H9 (cell line): ENCODE measurements around the gene TNFSF8. TPM values are rescaled to one million over a fixed set of nuclear protein-coding genes. Genes with fewer than 3 reads are reported as not detected.

Source experiments
- DNase-seq: peaks from one replicate; pipeline ENCODE4 v3.0.0-alpha.2; 2017
- H2AFZ ChIP-seq: one replicate; pipeline ENCODE4 v1.6.1; 2013; ENCODE audit warnings: mild to moderate bottlenecking, low read length, control low read depth, moderate library complexity
- H2AK5ac ChIP-seq: 2 replicates; pipeline ENCODE4 v1.6.1; 2013; ENCODE audit warnings: low read length, control low read depth, mixed read lengths; ENCODE audit not compliant: insufficient read length
- H2BK120ac ChIP-seq: one replicate; pipeline ENCODE4 v1.6.1; 2013; ENCODE audit warnings: low read depth, mild to moderate bottlenecking, low read length, control low read depth, inconsistent platforms; ENCODE audit not compliant: poor library complexity, severe bottlenecking
- H2BK12ac ChIP-seq: 2 replicates; pipeline ENCODE4 v1.6.1; 2013; ENCODE audit warnings: low read length, control low read depth, mixed read lengths, low read depth; ENCODE audit not compliant: insufficient read length
- H2BK15ac ChIP-seq: 2 replicates; pipeline ENCODE4 v1.6.1; 2013; ENCODE audit warnings: low read depth, low read length, control low read depth
- H2BK20ac ChIP-seq: one replicate; pipeline ENCODE4 v1.6.1; 2013; ENCODE audit warnings: low read depth, mild to moderate bottlenecking, low read length, control low read depth, inconsistent platforms; ENCODE audit not compliant: poor library complexity, severe bottlenecking
- H2BK5ac ChIP-seq: 2 replicates; pipeline ENCODE4 v1.6.1; 2013; ENCODE audit warnings: low read length, control low read depth, mixed read lengths; ENCODE audit not compliant: insufficient read length
- H3K14ac ChIP-seq: 2 replicates; pipeline ENCODE4 v1.6.1; 2013; ENCODE audit warnings: low read length, control low read depth; ENCODE audit not compliant: insufficient read depth
- H3K18ac ChIP-seq: 2 replicates; pipeline ENCODE4 v1.6.1; 2013; ENCODE audit warnings: low read depth, mild to moderate bottlenecking, mixed read lengths, low read length, control low read depth; ENCODE audit not compliant: insufficient read length
- H3K23ac ChIP-seq: 2 replicates; pipeline ENCODE4 v1.6.1; 2013; ENCODE audit warnings: low read length, control low read depth, mixed read lengths, low read depth; ENCODE audit not compliant: insufficient read length
- H3K23me2 ChIP-seq: 2 replicates; pipeline ENCODE4 v1.6.1; 2013; ENCODE audit warnings: low read depth, mild to moderate bottlenecking, mixed read lengths, low read length, control low read depth; ENCODE audit not compliant: insufficient read length, poor library complexity, severe bottlenecking
- H3K27ac ChIP-seq: 2 replicates; pipeline ENCODE4 v1.5.1; 2013; ENCODE audit warnings: low read length, control low read depth, mixed read lengths, low read depth; ENCODE audit not compliant: insufficient read length
- H3K27me3 ChIP-seq: 2 replicates; pipeline ENCODE4 v1.6.1; 2013; ENCODE audit warnings: low read length, control low read depth, inconsistent platforms; ENCODE audit not compliant: insufficient read depth
- H3K4ac ChIP-seq: 2 replicates; pipeline ENCODE4 v1.6.1; 2013; ENCODE audit warnings: low read depth, mild to moderate bottlenecking, control low read depth, inconsistent platforms, low read length, moderate library complexity
- H3K4me1 ChIP-seq: 2 replicates; pipeline ENCODE4 v1.6.1; 2013; ENCODE audit warnings: low read length, control low read depth, inconsistent platforms; ENCODE audit not compliant: insufficient read depth
- H3K4me2 ChIP-seq: 2 replicates; pipeline ENCODE4 v1.6.1; 2013; ENCODE audit warnings: low read length, control low read depth, mixed read lengths; ENCODE audit not compliant: insufficient read length, insufficient read depth
- H3K56ac ChIP-seq: 2 replicates; pipeline ENCODE4 v1.6.1; 2013; ENCODE audit warnings: low read depth, mild to moderate bottlenecking, mixed read lengths, low read length, control low read depth; ENCODE audit not compliant: insufficient read length
- H3K79me1 ChIP-seq: 2 replicates; pipeline ENCODE4 v1.6.1; 2013; ENCODE audit warnings: low read depth, mild to moderate bottlenecking, moderate library complexity, low read length, control low read depth, inconsistent platforms; ENCODE audit not compliant: insufficient read depth, poor library complexity, severe bottlenecking
- H3K79me2 ChIP-seq: 2 replicates; pipeline ENCODE4 v1.6.1; 2013; ENCODE audit warnings: low read length, control low read depth, inconsistent platforms; ENCODE audit not compliant: insufficient read depth
- H3K9ac ChIP-seq: 2 replicates; pipeline ENCODE4 v1.6.1; 2013; ENCODE audit warnings: low read length, control low read depth, mixed read lengths; ENCODE audit not compliant: insufficient read length; ENCODE audit errors: extremely low read depth
- H3K9me3 ChIP-seq: one replicate; pipeline ENCODE4 v1.6.1; 2013; ENCODE audit warnings: low read depth, low read length, inconsistent platforms; ENCODE audit not compliant: control insufficient read depth
- H3T11ph ChIP-seq: one replicate; pipeline ENCODE4 v1.6.1; 2013; ENCODE audit warnings: mild to moderate bottlenecking, low read length, control low read depth, inconsistent platforms
- H4K20me1 ChIP-seq: one replicate; pipeline ENCODE4 v1.6.1; 2013; ENCODE audit not compliant: control insufficient read depth, insufficient read length, insufficient read depth
- H4K5ac ChIP-seq: 2 replicates; pipeline ENCODE4 v1.6.1; 2013; ENCODE audit warnings: low read depth, mild to moderate bottlenecking, mixed read lengths, low read length, control low read depth; ENCODE audit not compliant: insufficient read length
- H4K8ac ChIP-seq: replicated peaks from 2 replicates; pipeline ENCODE4 v1.6.1; 2013; ENCODE audit warnings: low read length, control low read depth, mixed read lengths, low read depth; ENCODE audit not compliant: insufficient read length
- H4K91ac ChIP-seq: 2 replicates; pipeline ENCODE4 v1.6.1; 2013; ENCODE audit warnings: low read depth, mild to moderate bottlenecking, moderate library complexity, mixed read lengths, low read length, control low read depth; ENCODE audit not compliant: insufficient read length
- H3K27ac Mint-ChIP-seq, 3 experiments: 2 replicates in 2 of 3; 3 replicates in 1 of 3; pipeline ENCODE4 v1.8.0; 2020 to 2021; ENCODE audit warnings: mixed read lengths in 3 of 3, mild to moderate bottlenecking in 1 of 3, moderate library complexity in 1 of 3
- H3K27me3 Mint-ChIP-seq: 2 replicates; pipeline ENCODE4 v1.8.0; 2021; ENCODE audit warnings: low read depth, mild to moderate bottlenecking, moderate library complexity, mixed read lengths
- H3K36me3 Mint-ChIP-seq, 3 experiments: 2 replicates in 2 of 3; 3 replicates in 1 of 3; pipeline ENCODE4 v1.8.0; 2020 to 2021; ENCODE audit warnings: low read depth in 3 of 3, mixed read lengths in 3 of 3; ENCODE audit not compliant: insufficient read depth in 1 of 3
- H3K4me1 Mint-ChIP-seq, 2 experiments: 2 replicates each; pipeline ENCODE4 v1.8.0; 2020; ENCODE audit warnings: mixed read lengths in 2 of 2
- H3K4me3 Mint-ChIP-seq, 2 experiments: 2 replicates in 1 of 2; 3 replicates in 1 of 2; pipeline ENCODE4 v1.8.0; 2020 to 2021; ENCODE audit warnings: mild to moderate bottlenecking in 2 of 2, mixed read lengths in 2 of 2, moderate library complexity in 1 of 2
- H3K9me3 Mint-ChIP-seq, 2 experiments: 2 replicates in 1 of 2; 3 replicates in 1 of 2; pipeline ENCODE4 v1.8.0; 2020; ENCODE audit warnings: mild to moderate bottlenecking in 2 of 2, mixed read lengths in 2 of 2, moderate library complexity in 1 of 2
- CTCF ChIP-seq: fragments of 200-600 bp; sonication (generic); conservative IDR thresholded peaks from 3 replicates; pipeline ENCODE4 v1.8.0; 2021; ENCODE audit warnings: antibody characterized with exemption, mild to moderate bottlenecking
- WGBS: extraction: QIAGEN DNeasy Blood & Tissue Kit; methylation state at CpG from one replicate; pipeline ENCODE4 v1.1.7; 2013; ENCODE audit warnings: missing lambda C conversion rate, low lambda C conversion rate, mixed read lengths; ENCODE audit not compliant: insufficient read length; ENCODE audit errors: extremely low coverage; 5-methylcytosine and 5-hydroxymethylcytosine counted together
- long read RNA-seq: library from polyadenylated mRNA; unstranded; transcript quantifications from one replicate; pipeline ENCODE4 v2.0.0, GENCODE V29; 2020
- total RNA-seq: library from RNA; stranded (reverse); gene quantifications from 2 replicates; pipeline ENCODE4 v1.2.1, GENCODE V29; 2021

TNFSF8 gene
- not detected in 2 replicates for total RNA-seq
- long read RNA-seq, result 0 reads

DNA sequence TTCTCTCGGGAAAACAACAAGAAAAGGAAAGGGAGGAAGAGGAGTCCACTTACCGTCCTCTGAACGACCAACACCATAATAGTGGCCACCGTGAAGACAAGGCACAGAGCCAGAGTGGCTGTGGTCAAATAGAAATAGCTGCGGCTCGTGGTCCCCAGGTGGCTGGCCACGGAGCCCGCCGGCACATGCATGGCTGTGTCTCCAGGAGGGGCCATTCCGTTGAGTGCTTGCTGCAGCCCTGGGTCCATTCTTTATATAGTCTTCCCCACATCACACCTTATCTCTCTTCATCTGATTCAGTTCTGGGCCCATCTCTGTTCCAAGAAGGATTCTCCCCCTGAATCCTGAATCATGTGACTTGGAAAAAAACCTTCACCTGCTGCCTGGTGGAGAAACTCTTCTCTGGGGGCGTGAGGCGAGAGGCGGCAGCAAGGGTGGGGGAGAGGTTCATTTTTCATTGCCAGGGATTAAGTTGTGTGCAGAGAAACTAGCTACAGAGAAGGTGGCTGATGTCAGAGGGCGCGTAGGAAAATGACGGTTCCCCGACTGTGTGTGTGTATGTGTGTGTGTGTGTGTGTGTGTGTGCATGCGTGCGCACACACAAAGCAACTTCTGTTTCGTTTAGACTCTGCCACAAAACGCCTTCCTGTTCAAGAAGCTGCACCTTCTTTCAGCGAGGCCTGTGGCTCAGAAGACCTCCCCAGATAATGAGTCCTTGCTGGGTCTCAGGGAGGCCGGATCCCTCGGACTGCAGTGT lies at the start of gene TNFSF8:
Gene TNFSF8 (minus strand): TSS at position 536 of the 757 bp plus-strand sequence. CDS start 288 bp downstream, at position 248.
- no peak within 1 kb of the TSS for H3K9ac ChIP-seq
- no peak within 1 kb of the TSS for H2BK120ac ChIP-seq
- no peak within 1 kb of the TSS for H3K27ac Mint-ChIP-seq
- no peaks in the 10 kb centered on the region for H3K4me1 ChIP-seq
- no peaks in the 10 kb centered on the region for H4K20me1 ChIP-seq
- peaks cover 0 to 5% of the 10 kb centered on the region in 2 experiments; a peak in 1 of 5 replicates for H3K9me3 Mint-ChIP-seq
- no peak within 1 kb of the TSS for H2AFZ ChIP-seq
- no peak for DNase-seq
- no peaks in the 10 kb centered on the region for H3K79me2 ChIP-seq
- no peak within 1 kb of the TSS; the same call in 1 of the 2 replicates for H3K14ac ChIP-seq
- no peaks in the 10 kb centered on the region for H3K79me1 ChIP-seq
- no peak within 1 kb of the TSS for H2AK5ac ChIP-seq
- no CpG with 5 or more reads among the region's 24 CpGs for WGBS
- peaks cover 11 to 26% of the 10 kb centered on the region in 2 experiments for H3K4me1 Mint-ChIP-seq
- no peak within 1 kb of the TSS for H3K23ac ChIP-seq
- no peak within 1 kb of the TSS for H4K91ac ChIP-seq
- no peak within 1 kb of the TSS for H3T11ph ChIP-seq
- no peaks in the 10 kb centered on the region for H3K9me3 ChIP-seq
- H3K56ac ChIP-seq, result no peak within 1 kb of the TSS
- no peak within 1 kb of the TSS for H4K5ac ChIP-seq
- no peak within 1 kb of the TSS for H4K8ac ChIP-seq
- H3K27ac ChIP-seq, result no peak within 1 kb of the TSS
- no peak for TF ChIP-seq CTCF
- no peak within 1 kb of the TSS for H2BK12ac ChIP-seq
- H2BK15ac ChIP-seq, result no peak within 1 kb of the TSS
- H2BK5ac ChIP-seq, result no peak within 1 kb of the TSS
- peaks cover 76% of the 10 kb centered on the region for H3K27me3 ChIP-seq
- H3K18ac ChIP-seq, result no peak within 1 kb of the TSS
- H3K4ac ChIP-seq, result no peak within 1 kb of the TSS
- no peak within 1 kb of the TSS for H2BK20ac ChIP-seq
- H3K4me3 Mint-ChIP-seq, result no peak within 1 kb of the TSS
- no peaks in the 10 kb centered on the region for H3K36me3 Mint-ChIP-seq
- H3K23me2 ChIP-seq, result no peaks in the 10 kb centered on the region
- H3K4me2 ChIP-seq, result no peak within 1 kb of the TSS
- peaks cover 96% of the 10 kb centered on the region for H3K27me3 Mint-ChIP-seq
